Measurements from ENCODE around the gene KCNA2. TPM values are rescaled to one million over a fixed set of nuclear protein-coding genes. Genes with fewer than 3 reads are reported as not detected.
A peak's percentile ranks its signal among the peaks of the same experiment; 100 is the strongest.

KCNA2 gene
- total and polyA plus RNA-seq, 2 donors (not counting 1 experiment from before 2014, with no cell fraction given): 0.17 TPM; not detected in 1

GRCh38 chr1:110555807-110556470 lies 50.2 kb downstream of the KCNA2 start:
- Histone ChIP-seq H3K4me3 (replicated peaks in 1 of 4; ENCODE audit: control extremely low read depth in 1 of 4, insufficient read depth in 1 of 4, low read depth in 3 of 4, low read length in 4 of 4) (no peak overlapping the region), H3K79me2 (ENCODE audit: control insufficient read depth, insufficient read depth, low read length) (no peaks in the 10 kb centered on the region), H4K20me1 (ENCODE audit: control insufficient read depth, extremely low read depth, insufficient read depth, low read length) (no peaks in the 10 kb centered on the region), H2AFZ (ENCODE audit: low read length) (no peak overlapping the region), H3K4me1 (ENCODE audit: control insufficient read depth, extremely low read depth, insufficient read depth, low read length) (no peaks in the 10 kb centered on the region), H3K27me3 (ENCODE audit: control insufficient read depth, insufficient read depth, low read length) (peaks cover 10% of the 10 kb centered on the region), H3K9me3 (ENCODE audit: control insufficient read depth, insufficient read depth, low read depth, low read length) (no peaks in the 10 kb centered on the region), H3K9ac (ENCODE audit: insufficient read depth, low read length) (no peak overlapping the region), H3K4me2 (ENCODE audit: extremely low read depth, insufficient read depth, low read length) (peak overlapping the region; percentile 54), H3K36me3 (ENCODE audit: control insufficient read depth, insufficient read depth, low read length) (no peaks in the 10 kb centered on the region), H3K27ac (ENCODE audit: insufficient read depth, low read length) (no peak overlapping the region)
- peak; percentile 56 for TF ChIP-seq EZH2 (IDR thresholded peaks at IDR 0.05; ENCODE audit: low read length, missing control alignments)
- no peak for TF ChIP-seq CTCF (conservative IDR thresholded peaks at IDR 0.05 in 1 of 2, IDR thresholded peaks at IDR 0.05 in 1 of 2; ENCODE audit: low read depth in 1 of 2, low read length in 2 of 2)
- no peak for DNase-seq (ENCODE audit: low read depth in 2 of 2)

GRCh38 chr1:110554871-110555801 lies 51.0 kb downstream of the KCNA2 start:
- Histone ChIP-seq H3K27me3 (ENCODE audit: control insufficient read depth, insufficient read depth, low read length) (peaks cover 10% of the 10 kb centered on the region), H3K4me1 (ENCODE audit: control insufficient read depth, extremely low read depth, insufficient read depth, low read length) (no peaks in the 10 kb centered on the region), H3K4me3 (replicated peaks in 1 of 4; ENCODE audit: control extremely low read depth in 1 of 4, insufficient read depth in 1 of 4, low read depth in 3 of 4, low read length in 4 of 4) (no peak overlapping the region), H2AFZ (ENCODE audit: low read length) (no peak overlapping the region), H3K9me3 (ENCODE audit: control insufficient read depth, insufficient read depth, low read depth, low read length) (no peaks in the 10 kb centered on the region), H3K36me3 (ENCODE audit: control insufficient read depth, insufficient read depth, low read length) (no peaks in the 10 kb centered on the region), H3K79me2 (ENCODE audit: control insufficient read depth, insufficient read depth, low read length) (no peaks in the 10 kb centered on the region), H3K4me2 (ENCODE audit: extremely low read depth, insufficient read depth, low read length) (peak overlapping the region; percentile 54), H3K9ac (ENCODE audit: insufficient read depth, low read length) (no peak overlapping the region), H4K20me1 (ENCODE audit: control insufficient read depth, extremely low read depth, insufficient read depth, low read length) (no peaks in the 10 kb centered on the region), H3K27ac (ENCODE audit: insufficient read depth, low read length) (no peak overlapping the region)
- peak; percentile 2 to 13 for DNase-seq (ENCODE audit: low read depth in 2 of 2)
- TF ChIP-seq EZH2 (IDR thresholded peaks at IDR 0.05; ENCODE audit: low read length, missing control alignments) (no peak), CTCF (conservative IDR thresholded peaks at IDR 0.05 in 1 of 2, IDR thresholded peaks at IDR 0.05 in 1 of 2; ENCODE audit: low read depth in 1 of 2, low read length in 2 of 2) (peak; percentile 43 to 59)

- Histone ChIP-seq H3K9me3 (ENCODE audit: control insufficient read depth, insufficient read depth, low read depth, low read length) (no peaks in the 10 kb centered on the region), H3K36me3 (ENCODE audit: control insufficient read depth, insufficient read depth, low read length) (no peaks in the 10 kb centered on the region), H3K9ac (ENCODE audit: insufficient read depth, low read length) (no peak overlapping the region), H3K27me3 (ENCODE audit: control insufficient read depth, insufficient read depth, low read length) (peaks cover 8% of the 10 kb centered on the region), H3K4me1 (ENCODE audit: control insufficient read depth, extremely low read depth, insufficient read depth, low read length) (no peaks in the 10 kb centered on the region), H2AFZ (ENCODE audit: low read length) (no peak overlapping the region), H3K4me2 (ENCODE audit: extremely low read depth, insufficient read depth, low read length) (no peak overlapping the region), H3K27ac (ENCODE audit: insufficient read depth, low read length) (no peak overlapping the region), H3K4me3 (replicated peaks in 1 of 4; ENCODE audit: control extremely low read depth in 1 of 4, insufficient read depth in 1 of 4, low read depth in 3 of 4, low read length in 4 of 4) (no peak overlapping the region), H3K79me2 (ENCODE audit: control insufficient read depth, insufficient read depth, low read length) (no peaks in the 10 kb centered on the region), H4K20me1 (ENCODE audit: control insufficient read depth, extremely low read depth, insufficient read depth, low read length) (no peaks in the 10 kb centered on the region)
- TF ChIP-seq EZH2 (IDR thresholded peaks at IDR 0.05; ENCODE audit: low read length, missing control alignments) (no peak), CTCF (conservative IDR thresholded peaks at IDR 0.05 in 1 of 2, IDR thresholded peaks at IDR 0.05 in 1 of 2; ENCODE audit: low read depth in 1 of 2, low read length in 2 of 2) (no peak)
- DNase-seq (ENCODE audit: low read depth in 2 of 2): no peak
These were observed 54.8 kb downstream of the KCNA2 start for GRCh38 chr1:110551278-110551809.

Data from fibroblast of lung (primary cell).